NCI-H1694 (cell line): ENCODE data around the gene MED29.
A peak's percentile ranks its signal among the peaks of the same experiment; 100 is the strongest.

ENCODE experiments used
- DNase-seq: peaks from one replicate; lab custom pipeline; 2025; lab: John Stamatoyannopoulos, UW

MED29 gene

DNA sequence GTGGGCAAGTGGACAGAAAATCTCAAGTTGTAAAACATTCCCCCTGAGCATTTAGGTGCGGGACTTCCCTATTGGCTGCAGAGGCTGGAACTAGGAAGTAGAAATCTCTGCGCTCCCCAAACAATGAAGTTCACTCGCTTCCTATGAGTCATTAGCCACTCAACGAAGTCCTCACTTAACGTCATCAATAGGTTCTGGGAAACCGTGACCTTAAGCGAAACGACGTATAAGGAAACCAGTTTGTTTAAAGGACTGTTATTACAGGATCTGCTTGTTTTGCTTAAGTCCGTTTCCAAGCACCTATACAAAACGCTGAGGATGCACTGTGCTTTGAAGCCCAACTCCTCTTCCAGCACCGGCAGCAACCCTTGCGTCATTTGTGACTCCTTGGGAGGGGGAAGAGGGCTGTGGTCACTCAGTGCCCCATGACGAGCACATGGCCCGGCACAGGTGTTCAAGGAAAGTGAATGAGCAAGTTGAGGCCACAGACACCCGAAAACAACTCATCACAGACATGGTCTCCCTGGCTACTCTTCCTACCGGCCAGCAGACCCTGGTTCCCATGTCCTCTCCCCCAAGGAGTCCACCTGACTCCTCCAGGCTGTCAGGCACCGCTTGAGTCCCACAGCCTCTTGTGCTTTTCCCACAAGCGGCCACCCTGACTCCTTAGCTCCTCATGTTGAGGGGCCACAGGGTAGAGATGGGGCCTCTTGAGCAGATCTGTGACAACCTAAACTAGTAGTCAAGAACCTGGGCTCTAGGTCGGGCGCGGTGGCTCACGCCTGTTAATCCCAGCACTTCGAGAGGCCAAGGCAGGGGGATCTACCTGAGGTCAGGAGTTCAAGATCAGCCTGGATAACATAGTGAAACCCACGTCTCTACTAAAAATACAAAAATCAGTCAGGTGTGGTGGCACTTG lies 39.8 kb downstream of the MED29 start:
- DNase-seq, result no peak

DNA sequence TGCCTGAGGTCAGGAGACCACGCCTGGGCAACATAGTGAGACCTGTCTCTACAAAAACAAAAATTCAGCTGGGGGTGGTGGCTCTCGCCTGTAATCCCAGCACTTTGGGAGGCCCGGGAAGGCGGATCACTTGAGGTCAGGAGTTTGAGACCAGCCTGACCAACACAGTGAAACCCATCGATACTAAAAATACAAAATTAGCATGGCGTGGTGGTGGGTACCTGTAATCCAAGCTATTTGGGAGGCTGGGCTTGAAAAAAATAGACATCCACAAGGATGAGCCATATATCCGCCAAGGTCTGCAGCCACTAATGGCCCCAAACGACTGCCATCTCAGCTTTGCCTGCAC lies 41.5 kb downstream of the MED29 start:
- no peak for DNase-seq

DNA sequence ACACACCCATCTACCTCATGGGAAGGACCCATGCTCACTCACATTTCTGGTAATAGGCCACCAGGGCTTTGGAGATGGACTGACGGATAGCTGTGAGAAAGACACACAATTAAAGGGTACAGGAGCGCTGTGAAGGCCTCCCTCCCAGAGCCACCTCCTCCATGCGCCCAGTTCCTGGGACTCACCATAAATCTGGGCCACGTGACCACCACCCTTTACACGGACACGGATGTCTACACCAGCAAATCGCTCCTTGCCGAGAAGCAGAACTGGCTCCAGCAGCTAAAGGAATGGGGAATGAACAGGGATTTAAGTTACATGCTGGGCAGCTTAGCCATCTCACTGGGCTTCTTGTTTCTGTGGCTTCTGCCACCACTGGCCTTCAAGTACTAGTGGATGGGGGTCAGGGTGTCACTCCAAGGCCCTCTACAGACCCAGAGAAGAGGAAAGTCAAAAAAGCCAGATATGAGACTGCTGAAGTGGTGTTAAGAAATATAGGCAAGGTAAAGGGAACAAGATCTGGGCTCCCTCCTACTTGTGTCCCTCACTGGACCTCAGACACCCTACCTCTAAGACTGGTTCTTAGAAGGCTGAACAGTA lies 42.4 kb downstream of the MED29 start:
- DNase-seq, result no peak

DNA sequence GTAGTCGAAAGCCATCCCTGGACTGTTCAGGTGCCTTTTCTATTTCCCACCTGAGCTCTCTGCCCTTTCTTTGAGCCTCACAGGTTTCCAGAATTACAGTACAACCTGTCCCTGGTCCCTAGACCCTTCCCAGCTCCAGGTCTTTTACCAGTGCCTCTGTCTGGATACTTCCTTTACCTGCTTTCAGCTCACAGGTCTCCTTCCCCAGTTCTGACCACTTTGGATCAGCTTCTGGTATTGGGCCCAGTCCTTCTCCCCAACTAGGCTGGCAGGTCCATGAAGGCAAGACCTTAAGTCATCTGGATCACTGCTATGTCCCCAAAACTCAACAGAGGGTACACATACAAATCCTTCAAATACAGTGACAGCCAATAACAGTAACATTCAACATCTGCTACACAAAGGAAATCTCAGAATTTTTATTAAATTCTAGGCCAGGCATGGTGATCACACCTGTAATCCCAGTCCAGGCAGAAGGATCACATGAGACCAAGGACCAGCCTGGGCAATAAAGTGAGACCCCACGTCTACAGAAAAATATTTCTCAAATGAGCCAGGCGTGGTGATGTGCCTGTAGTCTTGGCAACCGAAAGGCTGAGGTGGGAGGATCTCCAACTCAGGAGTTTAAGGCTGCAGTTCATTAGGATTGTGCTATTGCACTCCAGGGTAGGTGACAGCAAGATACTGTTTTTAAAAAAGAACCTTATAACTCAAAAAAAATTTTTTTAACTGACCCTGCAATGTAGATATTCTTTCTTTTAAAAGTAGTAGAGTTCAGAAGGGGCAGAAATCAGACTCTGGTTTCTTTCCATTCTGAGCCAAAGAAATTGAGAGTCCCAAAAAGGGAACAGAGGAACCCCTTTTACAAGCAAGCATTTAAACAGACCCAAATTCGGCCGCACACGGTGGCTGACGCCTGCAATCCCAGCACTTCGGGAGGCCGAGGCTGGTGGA lies 43.2 kb downstream of the MED29 start:
- no peak for DNase-seq

DNA sequence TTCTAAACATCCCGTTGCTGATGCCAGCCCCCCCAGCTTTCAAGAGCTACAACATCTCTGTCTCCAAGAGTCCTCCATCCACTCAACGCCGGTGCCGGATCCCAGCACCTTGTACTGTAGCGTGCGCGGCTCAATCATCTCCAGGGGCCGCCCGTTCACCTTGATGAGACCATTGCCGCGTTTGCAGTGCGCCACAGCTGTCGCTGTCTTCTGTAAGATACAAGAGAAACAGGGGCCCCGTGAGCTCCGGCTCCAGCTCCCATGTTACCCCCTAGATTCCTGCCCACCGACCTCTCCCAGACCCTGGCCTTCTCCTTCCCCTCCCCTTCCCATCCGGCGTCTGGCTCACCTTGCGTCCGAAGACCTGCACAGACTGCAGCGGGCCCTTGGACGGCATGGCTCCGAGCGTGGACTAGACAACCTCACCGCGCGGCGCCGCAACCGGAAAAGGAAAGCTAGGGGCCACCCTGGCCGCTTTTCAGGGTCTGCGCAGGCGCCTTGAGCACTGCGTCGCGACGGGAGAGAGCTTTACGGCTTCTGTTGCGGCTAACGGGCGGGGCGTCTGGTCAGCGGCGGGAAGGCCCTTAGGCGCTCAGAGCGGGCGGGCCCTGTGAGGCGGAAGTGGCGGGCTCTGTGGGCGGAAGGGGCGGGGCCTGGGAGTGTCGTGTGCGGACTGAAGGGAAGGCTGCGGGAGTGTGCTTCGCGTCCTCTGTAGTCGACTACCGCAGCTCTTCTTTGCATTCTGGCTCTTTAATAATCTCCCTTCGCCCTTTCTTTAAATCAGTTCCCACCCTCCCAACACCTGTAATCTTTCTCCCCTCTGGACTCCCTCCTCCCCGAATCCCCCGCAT lies 44.5 kb downstream of the MED29 start, which contains the start of gene RPS16:
Gene RPS16 (minus strand): TSS at position 451 of the 851 bp plus-strand sequence. CDS start 54 bp downstream, at position 397.
- DNase-seq, result peak; percentile 97

DNA sequence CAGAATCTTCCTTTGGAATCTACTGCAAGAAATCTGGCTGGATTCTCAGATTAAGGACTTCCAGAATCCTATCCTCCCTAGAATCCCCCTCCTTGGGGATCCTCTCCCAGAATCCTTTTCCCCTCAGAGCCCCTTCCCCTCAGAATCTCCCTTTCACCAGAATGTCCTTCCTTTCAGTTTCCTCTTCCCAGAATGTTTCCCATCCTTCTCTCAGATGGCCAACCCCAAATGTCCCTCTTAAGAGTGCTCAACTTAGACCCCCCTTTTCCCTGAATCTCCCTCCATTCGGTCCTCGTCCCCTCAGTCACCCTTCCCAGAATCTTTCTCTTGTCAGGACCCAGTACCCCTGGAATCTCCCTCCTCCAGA lies 45.2 kb downstream of the MED29 start:
- DNase-seq, result no peak

DNA sequence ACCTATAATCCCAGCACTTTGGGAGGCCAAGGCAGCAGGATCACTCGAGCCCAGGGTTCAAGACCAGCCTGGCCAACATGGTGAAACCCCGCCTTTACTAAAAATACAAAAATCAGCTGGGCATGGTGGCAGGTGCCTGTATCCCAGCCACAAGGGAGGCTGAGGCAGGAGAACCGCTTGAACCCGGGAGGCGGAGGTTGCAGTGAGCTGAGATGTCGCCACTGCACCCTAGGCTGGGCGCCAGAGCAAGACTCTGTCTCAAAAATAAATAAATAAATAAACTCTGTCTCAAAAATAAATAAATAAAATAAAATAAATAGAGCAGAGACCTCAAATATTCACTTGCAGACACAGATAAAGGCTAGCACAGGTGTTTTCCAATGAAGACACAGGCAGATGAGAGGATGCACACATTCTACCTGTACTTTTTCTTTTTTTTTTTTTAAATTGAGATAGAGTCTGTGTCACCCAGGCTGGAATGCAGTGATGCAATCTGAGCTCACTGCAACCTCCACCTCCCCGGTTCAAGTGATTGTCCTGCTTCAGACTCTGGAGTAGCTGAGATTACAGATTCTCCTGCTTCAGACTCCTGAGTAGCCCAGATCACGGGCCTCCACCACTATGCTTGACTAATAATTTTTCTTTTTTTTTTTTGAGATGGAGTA lies 47.2 kb downstream of the MED29 start:
- no peak for DNase-seq

DNA sequence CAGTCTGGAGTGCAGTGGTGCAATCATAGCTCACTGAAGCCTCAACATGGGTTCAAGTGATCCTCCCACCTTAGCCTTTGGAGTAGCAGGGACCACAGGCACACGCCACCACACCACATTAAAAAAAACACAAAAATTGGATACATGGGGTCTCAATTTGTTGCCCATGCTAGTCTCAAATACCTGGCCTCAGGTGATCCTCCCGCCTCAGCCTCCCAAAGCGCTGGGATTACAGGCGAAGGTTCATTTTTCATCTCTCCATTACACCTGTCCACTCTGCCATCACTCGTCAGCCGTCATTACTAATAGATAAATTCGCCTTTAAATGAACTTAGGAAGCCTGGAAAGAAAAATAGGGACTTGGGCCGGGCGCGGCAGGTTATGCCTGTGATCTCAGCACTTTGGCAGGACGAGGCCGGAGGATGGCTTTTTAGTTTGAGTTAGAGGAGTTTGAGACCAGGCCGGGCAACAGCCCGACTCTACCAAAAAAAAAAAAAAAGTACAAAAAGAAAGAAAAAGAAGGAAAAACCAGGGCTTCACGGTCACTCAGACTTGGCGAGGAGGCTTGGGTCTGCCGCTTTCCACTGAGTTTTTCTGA lies 53.5 kb downstream of the MED29 start:
- no peak for DNase-seq

DNA sequence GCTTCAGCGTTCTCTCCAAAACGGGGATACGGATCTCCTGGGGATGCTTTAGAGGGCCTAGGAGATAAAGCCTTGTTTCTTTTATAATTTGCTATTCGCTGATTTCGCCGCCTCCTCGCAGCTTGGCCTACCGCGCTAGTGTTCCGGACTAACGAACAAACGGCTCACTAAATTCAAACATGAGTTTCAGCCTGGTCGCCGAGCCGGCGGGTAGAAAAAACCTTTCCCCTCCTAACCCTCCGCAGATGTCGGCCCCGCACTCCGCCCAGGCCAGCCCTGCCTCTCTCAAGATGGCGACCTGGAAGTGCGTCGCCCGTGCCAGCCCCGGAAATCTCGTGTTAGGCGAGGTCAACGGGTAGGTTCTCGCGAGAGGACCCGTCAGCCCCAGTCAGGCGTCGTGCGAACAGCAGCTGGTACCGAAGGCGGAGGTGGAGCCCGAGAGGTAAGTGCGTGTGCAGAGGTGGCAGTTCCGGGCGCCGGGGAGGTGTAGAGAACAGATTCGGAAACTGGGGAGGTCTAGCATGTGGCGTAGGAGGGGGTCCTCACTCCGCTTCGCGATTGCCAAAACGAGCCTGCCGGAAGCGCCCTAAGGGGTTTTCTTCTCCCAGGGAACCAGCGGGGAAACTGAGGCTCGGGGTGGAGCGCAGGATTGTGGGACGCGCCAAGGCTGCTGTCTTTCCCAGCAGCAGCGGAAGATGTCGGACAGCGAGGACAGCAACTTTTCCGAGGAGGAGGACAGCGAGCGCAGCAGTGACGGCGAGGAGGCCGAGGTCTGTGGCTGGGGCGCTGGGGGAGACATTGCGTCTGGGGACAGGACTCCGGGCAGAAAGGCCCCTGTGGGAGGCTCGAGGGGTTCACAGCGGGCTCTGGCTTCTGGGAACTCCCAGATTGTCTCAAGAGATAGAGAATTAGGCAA lies 54.3 kb downstream of the MED29 start, which contains the start of gene SUPT5H:
Gene SUPT5H (plus strand): TSS at position 387 of the 916 bp plus-strand sequence. CDS start 309 bp downstream, at position 696.
- DNase-seq, result peak; percentile 97

DNA sequence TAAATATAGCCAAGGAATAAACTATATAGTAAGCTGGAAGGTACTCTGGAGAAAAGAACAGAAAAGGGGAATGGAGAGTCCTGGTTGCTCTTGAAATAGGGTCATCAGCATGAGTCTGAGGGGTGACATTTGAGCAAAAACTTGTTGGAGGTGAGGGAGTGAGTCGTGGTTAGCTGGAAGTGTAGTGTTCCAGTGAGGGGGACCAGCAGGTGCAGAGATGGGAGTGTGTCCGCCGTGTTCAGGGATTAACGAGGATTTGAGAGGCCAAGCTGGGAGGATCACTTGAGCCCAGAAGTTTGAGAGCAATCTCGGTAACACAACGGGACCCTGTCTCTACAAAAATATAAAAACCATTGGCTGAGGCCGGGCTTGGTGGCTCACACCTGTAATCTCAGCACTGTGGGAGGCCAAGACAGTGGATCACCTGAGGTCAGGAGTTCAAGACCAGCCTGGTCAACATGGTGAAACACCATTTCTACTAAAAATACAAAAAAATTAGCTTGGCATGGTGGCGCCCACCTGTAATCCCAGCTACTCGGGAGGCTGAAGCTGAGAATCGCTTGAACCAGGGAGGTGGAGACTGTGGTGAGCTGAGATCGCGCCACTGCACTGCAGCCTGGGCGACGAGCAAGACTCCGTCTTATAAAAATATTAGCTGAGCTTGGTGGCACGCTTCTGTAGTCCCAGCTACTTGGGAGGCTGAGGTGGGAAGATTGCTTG lies 55.3 kb downstream of the MED29 start:
- no peak for DNase-seq

DNA sequence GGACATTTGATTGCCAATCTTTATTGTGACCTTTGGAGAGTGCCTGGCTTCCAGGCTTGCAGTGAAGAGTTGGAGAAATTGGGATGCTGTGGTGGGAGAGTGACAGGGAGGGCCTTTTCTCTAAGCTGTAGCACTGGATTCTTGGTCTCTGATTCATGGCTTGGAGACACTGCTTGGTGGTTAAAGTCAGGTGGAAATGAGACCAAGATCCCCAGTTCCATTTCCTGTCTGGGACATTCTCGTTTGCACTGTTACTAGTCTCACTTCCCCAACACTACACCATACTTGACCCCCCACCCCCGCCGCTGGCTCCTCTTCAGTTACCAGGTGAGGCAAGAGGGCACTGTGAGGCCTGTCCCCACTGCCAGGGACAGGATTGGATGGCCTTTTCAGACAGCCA lies 57.1 kb downstream of the MED29 start:
- DNase-seq, result no peak

DNA sequence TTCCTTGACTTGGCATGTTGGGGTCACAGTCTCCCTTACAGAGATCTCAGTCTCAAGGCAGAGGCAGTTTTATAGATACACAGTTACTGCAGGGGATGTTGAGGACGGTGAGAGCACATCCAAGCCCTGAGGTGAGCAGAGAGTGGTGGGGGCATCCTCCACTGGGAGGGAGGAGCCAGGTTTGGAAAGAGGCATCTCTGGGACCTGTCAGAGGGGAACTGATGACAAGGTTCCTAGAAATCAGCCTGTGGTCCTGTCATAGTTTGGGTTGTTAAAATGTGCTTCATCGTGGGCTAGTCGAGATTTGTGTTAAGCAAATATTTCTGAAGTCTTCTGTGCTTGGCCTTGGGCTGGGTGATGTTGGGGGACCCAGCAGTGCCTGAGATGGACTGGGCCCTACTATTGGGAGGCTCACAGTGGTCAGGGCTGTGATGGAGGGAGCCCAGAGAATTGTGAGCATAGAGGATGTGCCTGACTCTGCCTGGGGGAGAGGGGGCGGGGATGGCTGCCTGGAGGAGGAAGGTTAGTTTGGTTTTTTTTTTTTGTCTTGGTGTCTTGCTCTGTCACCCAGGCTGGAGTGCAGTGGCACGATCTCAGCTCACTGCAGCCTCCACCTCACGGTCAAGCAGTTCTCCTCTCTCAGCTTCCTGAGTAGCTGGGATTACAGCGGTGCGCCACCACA lies 58.1 kb downstream of the MED29 start:
- no peak for DNase-seq
